ENCODE data around the gene GGT6.

GGT6 gene

GRCh38 chr17:4569591-4569990 is 9.2 kb upstream of the GGT6 start:
- no peaks in the 10 kb centered on the region for H3K36me3 ChIP-seq (ENCODE audit: insufficient read depth, low read length)
- no peaks in the 10 kb centered on the region for H3K9me3 ChIP-seq (ENCODE audit: insufficient read depth, low read depth, low read length)
- H4K20me1 ChIP-seq (ENCODE audit: insufficient read depth, low read length, poor library complexity, severe bottlenecking), result no peaks in the 10 kb centered on the region
- no peaks in the 10 kb centered on the region for H3F3A ChIP-seq (ENCODE audit: low read depth)
- peak overlapping the region; percentile 10 for H3K4me2 ChIP-seq (ENCODE audit: low read depth, low read length, poor library complexity, severe bottlenecking)
- no peak overlapping the region for H3K9ac ChIP-seq (ENCODE audit: low read depth, low read length, poor library complexity, severe bottlenecking)
- no peak overlapping the region for H3K4me3 ChIP-seq (ENCODE audit: low read length, poor library complexity, severe bottlenecking)
- no peaks in the 10 kb centered on the region for H3K79me2 ChIP-seq (ENCODE audit: insufficient read depth, low read length)
- H2AFZ ChIP-seq (ENCODE audit: low read length), result no peak overlapping the region
- H3K9me2 ChIP-seq (replicated peaks; ENCODE audit: low read depth, low read length), result no peaks in the 10 kb centered on the region
- no peaks in the 10 kb centered on the region for H3K27me3 ChIP-seq (ENCODE audit: insufficient read depth, low read length, poor library complexity, severe bottlenecking)
- peaks cover 14% of the 10 kb centered on the region for H3K4me1 ChIP-seq (ENCODE audit: insufficient read depth, low read length, poor library complexity, severe bottlenecking)
- no peak for TF ChIP-seq EZH2phosphoT487 (IDR thresholded peaks at IDR 0.05; ENCODE audit: borderline replicate concordance)
- TF ChIP-seq, protein P1, sequence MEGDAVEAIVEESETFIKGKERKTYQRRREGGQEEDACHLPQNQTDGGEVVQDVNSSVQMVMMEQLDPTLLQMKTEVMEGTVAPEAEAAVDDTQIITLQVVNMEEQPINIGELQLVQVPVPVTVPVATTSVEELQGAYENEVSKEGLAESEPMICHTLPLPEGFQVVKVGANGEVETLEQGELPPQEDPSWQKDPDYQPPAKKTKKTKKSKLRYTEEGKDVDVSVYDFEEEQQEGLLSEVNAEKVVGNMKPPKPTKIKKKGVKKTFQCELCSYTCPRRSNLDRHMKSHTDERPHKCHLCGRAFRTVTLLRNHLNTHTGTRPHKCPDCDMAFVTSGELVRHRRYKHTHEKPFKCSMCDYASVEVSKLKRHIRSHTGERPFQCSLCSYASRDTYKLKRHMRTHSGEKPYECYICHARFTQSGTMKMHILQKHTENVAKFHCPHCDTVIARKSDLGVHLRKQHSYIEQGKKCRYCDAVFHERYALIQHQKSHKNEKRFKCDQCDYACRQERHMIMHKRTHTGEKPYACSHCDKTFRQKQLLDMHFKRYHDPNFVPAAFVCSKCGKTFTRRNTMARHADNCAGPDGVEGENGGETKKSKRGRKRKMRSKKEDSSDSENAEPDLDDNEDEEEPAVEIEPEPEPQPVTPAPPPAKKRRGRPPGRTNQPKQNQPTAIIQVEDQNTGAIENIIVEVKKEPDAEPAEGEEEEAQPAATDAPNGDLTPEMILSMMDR (conservative IDR thresholded peaks at IDR 0.05; ENCODE audit: low read length), result no peak

GRCh38 chr17:4566785-4567184 is 6.4 kb upstream of the GGT6 start:
- Histone ChIP-seq H2AFZ (ENCODE audit: low read length) (no peak overlapping the region), H3F3A (ENCODE audit: low read depth) (no peaks in the 10 kb centered on the region), H3K9me2 (replicated peaks; ENCODE audit: low read depth, low read length) (no peaks in the 10 kb centered on the region), H4K20me1 (ENCODE audit: insufficient read depth, low read length, poor library complexity, severe bottlenecking) (no peaks in the 10 kb centered on the region), H3K4me2 (ENCODE audit: low read depth, low read length, poor library complexity, severe bottlenecking) (no peak overlapping the region), H3K9ac (ENCODE audit: low read depth, low read length, poor library complexity, severe bottlenecking) (no peak overlapping the region), H3K4me3 (ENCODE audit: low read length, poor library complexity, severe bottlenecking) (no peak overlapping the region), H3K9me3 (ENCODE audit: insufficient read depth, low read depth, low read length) (no peaks in the 10 kb centered on the region), H3K79me2 (ENCODE audit: insufficient read depth, low read length) (no peaks in the 10 kb centered on the region), H3K27me3 (ENCODE audit: insufficient read depth, low read length, poor library complexity, severe bottlenecking) (no peaks in the 10 kb centered on the region), H3K4me1 (ENCODE audit: insufficient read depth, low read length, poor library complexity, severe bottlenecking) (peaks cover 22% of the 10 kb centered on the region), H3K36me3 (ENCODE audit: insufficient read depth, low read length) (no peaks in the 10 kb centered on the region)
- TF ChIP-seq, protein P1 (conservative IDR thresholded peaks at IDR 0.05; ENCODE audit: low read length), result peak; percentile 81
- no peak for TF ChIP-seq EZH2phosphoT487 (IDR thresholded peaks at IDR 0.05; ENCODE audit: borderline replicate concordance)

DNA sequence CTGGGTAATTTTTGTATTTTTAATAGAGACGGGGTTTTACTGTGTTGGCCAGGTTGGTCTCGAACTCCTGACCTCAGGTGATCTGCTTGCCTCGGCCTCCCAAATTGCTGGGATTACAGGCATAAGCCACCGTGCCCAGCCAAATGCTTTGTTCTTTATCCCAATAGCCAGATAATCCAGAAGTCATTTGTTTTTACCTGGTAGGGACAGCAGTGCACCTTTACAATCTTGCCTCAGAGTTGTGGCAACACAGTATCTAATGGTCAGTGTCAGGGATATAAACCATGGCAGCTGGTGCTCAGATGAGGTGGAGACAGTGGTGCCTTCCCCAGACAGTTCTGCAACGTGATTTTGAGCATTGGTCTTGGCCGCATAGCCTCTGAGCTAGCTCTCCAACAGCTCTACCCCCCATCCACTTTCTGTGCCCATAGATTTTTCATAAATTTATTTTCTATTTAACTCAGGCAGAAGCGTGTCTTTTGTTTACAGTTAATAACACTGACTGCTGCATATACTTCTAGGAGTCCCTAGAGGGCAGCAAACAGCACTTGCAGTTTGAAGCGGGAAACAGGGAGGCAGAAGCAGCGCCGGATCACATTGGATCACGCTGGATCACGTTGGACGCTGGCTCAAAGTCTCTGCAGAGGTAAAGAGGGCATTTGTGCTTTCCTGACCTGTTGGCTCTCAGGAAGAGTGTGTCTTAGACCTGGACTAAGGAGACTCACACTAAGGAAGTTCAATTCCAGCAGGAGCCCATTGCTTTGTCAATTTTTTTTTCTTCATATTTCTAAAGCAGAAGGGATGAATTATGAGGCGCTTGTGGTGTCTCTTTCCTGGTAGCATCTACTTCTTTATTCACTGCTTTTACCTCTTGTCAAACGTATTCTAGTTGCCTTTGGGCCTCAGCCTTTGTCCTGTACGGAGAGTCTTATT is 5.1 kb upstream of the GGT6 start:
- no peaks in the 10 kb centered on the region for H3K9me3 ChIP-seq (ENCODE audit: insufficient read depth, low read depth, low read length)
- H3K4me3 ChIP-seq (ENCODE audit: low read length, poor library complexity, severe bottlenecking), result peak overlapping the region; percentile 58
- H3K4me2 ChIP-seq (ENCODE audit: low read depth, low read length, poor library complexity, severe bottlenecking), result peak overlapping the region; percentile 70
- H3K4me1 ChIP-seq (ENCODE audit: insufficient read depth, low read length, poor library complexity, severe bottlenecking), result peaks cover 32% of the 10 kb centered on the region
- no peaks in the 10 kb centered on the region for H3F3A ChIP-seq (ENCODE audit: low read depth)
- H3K9me2 ChIP-seq (replicated peaks; ENCODE audit: low read depth, low read length), result no peaks in the 10 kb centered on the region
- no peaks in the 10 kb centered on the region for H3K27me3 ChIP-seq (ENCODE audit: insufficient read depth, low read length, poor library complexity, severe bottlenecking)
- no peak for TF ChIP-seq EZH2phosphoT487 (IDR thresholded peaks at IDR 0.05; ENCODE audit: borderline replicate concordance)
- TF ChIP-seq, protein P1 (conservative IDR thresholded peaks at IDR 0.05; ENCODE audit: low read length), result peak; percentile 94
- H3K79me2 ChIP-seq (ENCODE audit: insufficient read depth, low read length), result no peaks in the 10 kb centered on the region
- H2AFZ ChIP-seq (ENCODE audit: low read length), result peak overlapping the region; percentile 90
- H3K9ac ChIP-seq (ENCODE audit: low read depth, low read length, poor library complexity, severe bottlenecking), result peak overlapping the region; percentile 55
- H4K20me1 ChIP-seq (ENCODE audit: insufficient read depth, low read length, poor library complexity, severe bottlenecking), result no peaks in the 10 kb centered on the region
- no peaks in the 10 kb centered on the region for H3K36me3 ChIP-seq (ENCODE audit: insufficient read depth, low read length)
